GM10248 (cell line): ENCODE results near the gene TXNRD2.
"Not testable (repeated sequence)": the region's sequence is repeated elsewhere in the genome, so short reads cannot be mapped to it uniquely, and the experiment has no call there.

Experiments
- CTCF ChIA-PET: fragments of 300-600 bp; sonication (Branson Sonifier 250); formaldehyde crosslinking; extraction: SDS; loops from one replicate; lab custom pipeline; 2021; ENCODE audit warnings: antibody characterized with exemption; lab: Yijun Ruan, JAX
- POLR2A ChIA-PET: fragments of 350-650 bp; sonication (Branson Sonifier 250); formaldehyde crosslinking; extraction: SDS; loops from one replicate; lab custom pipeline; 2020; ENCODE audit warnings: antibody characterized with exemption; lab: Yijun Ruan, JAX
- DNase-seq: peaks from one replicate; pipeline ENCODE4 v3.0.0; 2012; ENCODE audit errors: extremely low spot score
- CTCF ChIP-seq: IDR thresholded peaks from 2 replicates; pipeline ENCODE4 v1.5.1; 2012; ENCODE audit warnings: mild to moderate bottlenecking, low read depth; ENCODE audit errors: extremely low read depth, missing control alignments, control extremely low read depth

TXNRD2 gene

DNA sequence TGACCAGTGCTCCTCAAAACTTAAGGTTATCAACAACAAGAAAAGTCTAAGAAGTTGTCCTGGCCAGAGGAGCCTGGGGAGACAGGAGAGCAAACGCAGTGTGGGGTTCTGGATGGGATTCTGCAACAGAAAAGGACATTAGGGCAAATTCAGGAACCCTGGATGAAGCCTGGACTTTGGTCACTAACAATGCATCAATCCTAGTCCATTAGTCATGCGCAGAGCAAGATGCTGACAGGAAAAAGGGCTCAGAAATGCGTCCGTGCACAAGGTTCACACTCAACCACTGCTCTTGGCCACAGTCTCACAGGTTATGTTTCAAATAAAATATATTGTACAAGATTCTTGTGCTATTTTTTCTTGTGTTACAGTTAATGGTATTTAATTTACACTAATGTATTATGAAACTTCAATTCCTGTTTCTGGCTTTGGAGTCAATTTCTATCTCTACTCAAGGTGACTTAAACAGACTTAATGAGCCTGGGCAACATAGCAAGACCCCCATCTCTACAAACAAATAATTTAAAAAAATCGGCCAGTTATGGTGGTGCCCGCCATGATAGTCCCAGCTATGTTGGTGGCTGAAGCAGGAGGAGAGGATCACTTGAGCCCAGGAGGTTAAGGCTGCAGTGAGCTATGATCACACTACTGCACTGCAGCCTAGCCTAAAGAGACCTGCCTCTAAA, 100.5 kb downstream of the TXNRD2 start:
- POLR2A ChIA-PET: no interaction called here
- CTCF ChIA-PET: interaction anchor here (0.8 to 1.4 kb wide), 3 partner anchors 18 to 171 kb away, joined by 3 to 7 read pairs (median 4); no protein-coding TSS in a partner anchor
- TF ChIP-seq CTCF: no peak
- DNase-seq: no peak

GRCh38 chr22:19840059-19840458, 101.6 kb downstream of the TXNRD2 start:
- ChIA-PET POLR2A (no interaction called here), CTCF (no interaction called here)
- no peak for TF ChIP-seq CTCF
- no peak for DNase-seq

GRCh38 chr22:19837915-19838314, 103.7 kb downstream of the TXNRD2 start:
- ChIA-PET CTCF (no interaction called here), POLR2A (no interaction called here)
- no peak for TF ChIP-seq CTCF
- no peak for DNase-seq

- TF ChIP-seq CTCF: no peak
- POLR2A ChIA-PET: no interaction called here
- CTCF ChIA-PET: interaction anchor here (1.4 kb wide), 1 partner anchor 74 kb away, joined by 3 read pairs; no protein-coding TSS in a partner anchor
- no peak for DNase-seq
These were observed 105.1 kb downstream of the TXNRD2 start for GRCh38 chr22:19836512-19836911.

GRCh38 chr22:19834599-19834998, 107.0 kb downstream of the TXNRD2 start:
- ChIA-PET CTCF (interaction anchor here (0.8 to 1.4 kb wide), 2 partner anchors 21 to 105 kb away, joined by 3 to 4 read pairs; no protein-coding TSS in a partner anchor), POLR2A (no interaction called here)
- no peak for DNase-seq
- no peak for TF ChIP-seq CTCF

DNA sequence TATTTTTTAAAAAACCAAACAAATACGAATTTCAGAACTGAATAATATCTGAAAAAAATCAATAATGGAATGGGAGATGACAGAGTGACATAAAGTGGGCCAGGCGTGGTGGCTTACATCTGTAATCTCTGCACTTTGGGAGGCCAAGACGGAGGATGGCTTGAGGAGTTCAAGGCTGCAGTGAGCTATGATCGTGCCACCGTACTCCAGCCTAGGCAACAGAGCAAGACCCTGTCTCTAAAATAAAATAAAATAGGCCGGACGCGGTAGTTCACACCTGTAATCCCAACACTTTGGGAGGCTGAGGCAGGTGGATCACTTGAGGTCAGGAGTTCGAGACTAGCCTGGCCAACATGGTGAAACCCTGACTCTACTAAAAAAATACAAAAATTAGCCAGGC, 108.3 kb downstream of the TXNRD2 start:
- DNase-seq, POLR2A ChIA-PET: not testable (repeated sequence)
- CTCF ChIA-PET: interaction anchor here (0.9 to 1.9 kb wide), 3 partner anchors 17 to 77 kb away, joined by 4 to 8 read pairs (median 8); no protein-coding TSS in a partner anchor

- DNase-seq: no peak
- POLR2A ChIA-PET: no interaction called here
- TF ChIP-seq CTCF: no peak
- CTCF ChIA-PET: interaction anchor here (0.9 to 1.9 kb wide), 4 partner anchors 18 to 78 kb away, joined by 3 to 8 read pairs (median 6); no protein-coding TSS in a partner anchor
These were observed 109.0 kb downstream of the TXNRD2 start for GRCh38 chr22:19832476-19833108.

- CTCF ChIA-PET: interaction anchor here (1.3 to 1.9 kb wide), 3 partner anchors 19 to 78 kb away, joined by 3 to 8 read pairs (median 8); no protein-coding TSS in a partner anchor
- POLR2A ChIA-PET, DNase-seq: not testable (repeated sequence)
These were observed 109.6 kb downstream of the TXNRD2 start for GRCh38 chr22:19831979-19832378.
